Lower leg skin (tissue), 4 donors: Measurements from ENCODE around the gene TFEB. TPM values are rescaled to one million over a fixed set of nuclear protein-coding genes. Genes with fewer than 3 reads are reported as not detected.

Experiments
- DNase-seq, 2 donors: peaks; one replicate each; pipeline ENCODE4 v3.0.0-alpha.2; 2019; ENCODE audit warnings: low spot score in 2 of 2
- H3K4me3 ChIP-seq: fragments of 200-600 bp; sonication (generic); 2 replicates; pipeline ENCODE4 v1.5.1; 2017; ENCODE audit warnings: mild to moderate bottlenecking, low read depth; ENCODE audit not compliant: poor library complexity, severe bottlenecking
- POLR2A ChIP-seq, 2 donors: fragments of 450-650 bp; IDR thresholded peaks; one replicate each; pipeline ENCODE4 v1.6.1; 2016 to 2017; ENCODE audit warnings: antibody characterized with exemption in 2 of 2, mild to moderate bottlenecking in 1 of 2, moderate library complexity in 1 of 2
- WGBS, 2 donors: methylation state at CpG; one replicate each; pipeline ENCODE4 v1.1.5; 2018; 5-methylcytosine and 5-hydroxymethylcytosine counted together
- intact Hi-C: fragments of 100-400 bp; cut with DNase I; formaldehyde crosslinking; loops from one replicate; pipeline ENCODE4 v1.15.0; 2023; ENCODE audit warnings: low total_unique reads
- total RNA-seq, 4 donors: library from RNA; depleted of rRNA; stranded (reverse); fragments of >200 nt; gene quantifications; one replicate each; pipeline ENCODE4 v1.1.0, GENCODE V29; 2016
- TF ChIP-seq, protein P1 (sequence below), 3 donors: fragments of 450-650 bp; IDR thresholded peaks; one replicate each; pipeline ENCODE4 v1.5.1; 2016; ENCODE audit warnings: antibody characterized with exemption in 3 of 3, mild to moderate bottlenecking in 3 of 3, moderate library complexity in 2 of 3

Gene TFEB
- total RNA-seq, 4 donors from 2014 or later = 20.2 to 38.3 (median 26.0) TPM

DNA sequence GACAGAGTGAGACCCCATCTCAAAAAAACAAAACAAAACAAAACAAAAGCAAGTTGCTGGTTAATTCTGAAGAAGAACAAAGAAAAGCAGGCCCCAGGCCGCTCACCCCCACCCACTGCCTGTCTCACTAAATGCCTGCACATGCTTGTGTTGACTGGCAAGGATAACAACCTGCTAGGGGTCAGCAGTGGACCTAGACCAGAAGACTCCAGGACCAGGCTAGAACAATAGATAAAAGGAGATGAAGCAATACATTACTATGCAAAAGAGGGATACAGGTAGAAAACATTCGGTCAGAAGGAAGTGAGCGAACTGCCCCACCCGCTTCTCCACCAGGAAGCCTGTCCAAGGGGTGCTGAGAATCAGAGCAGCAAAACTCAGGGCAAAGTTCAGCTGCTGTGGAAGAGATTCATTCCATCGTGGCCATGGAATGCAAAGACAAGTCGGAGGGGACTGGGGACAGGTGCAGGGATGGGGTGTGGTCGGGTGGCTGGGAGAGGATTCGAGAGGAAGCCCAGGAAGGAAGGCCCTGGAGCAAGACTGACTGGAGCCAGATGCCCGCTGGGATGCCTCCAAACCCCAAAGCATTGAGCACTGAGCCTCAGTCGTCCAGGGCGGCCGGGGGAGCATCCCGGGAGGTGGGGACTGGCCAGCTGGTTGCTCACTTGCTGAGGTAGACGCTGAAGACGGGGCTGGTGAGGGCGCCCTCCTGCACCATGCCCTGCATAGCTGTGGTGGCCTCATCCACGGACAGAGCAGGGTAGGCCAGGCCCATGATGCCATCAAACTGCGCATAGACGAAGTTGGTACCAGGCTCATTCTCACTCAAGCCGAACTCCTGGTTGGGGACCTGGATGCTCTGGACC lies 6.5 kb upstream of the TFEB start:
- no peak for DNase-seq
- 84 to 87% methylated on average over 18 to 20 of the region's 20 CpGs for WGBS, 2 donors
- intact Hi-C loops = no loop called here
- TF ChIP-seq POLR2A (IDR thresholded peaks at IDR 0.05) = no peak
- TF ChIP-seq, protein P1, sequence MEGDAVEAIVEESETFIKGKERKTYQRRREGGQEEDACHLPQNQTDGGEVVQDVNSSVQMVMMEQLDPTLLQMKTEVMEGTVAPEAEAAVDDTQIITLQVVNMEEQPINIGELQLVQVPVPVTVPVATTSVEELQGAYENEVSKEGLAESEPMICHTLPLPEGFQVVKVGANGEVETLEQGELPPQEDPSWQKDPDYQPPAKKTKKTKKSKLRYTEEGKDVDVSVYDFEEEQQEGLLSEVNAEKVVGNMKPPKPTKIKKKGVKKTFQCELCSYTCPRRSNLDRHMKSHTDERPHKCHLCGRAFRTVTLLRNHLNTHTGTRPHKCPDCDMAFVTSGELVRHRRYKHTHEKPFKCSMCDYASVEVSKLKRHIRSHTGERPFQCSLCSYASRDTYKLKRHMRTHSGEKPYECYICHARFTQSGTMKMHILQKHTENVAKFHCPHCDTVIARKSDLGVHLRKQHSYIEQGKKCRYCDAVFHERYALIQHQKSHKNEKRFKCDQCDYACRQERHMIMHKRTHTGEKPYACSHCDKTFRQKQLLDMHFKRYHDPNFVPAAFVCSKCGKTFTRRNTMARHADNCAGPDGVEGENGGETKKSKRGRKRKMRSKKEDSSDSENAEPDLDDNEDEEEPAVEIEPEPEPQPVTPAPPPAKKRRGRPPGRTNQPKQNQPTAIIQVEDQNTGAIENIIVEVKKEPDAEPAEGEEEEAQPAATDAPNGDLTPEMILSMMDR (IDR thresholded peaks at IDR 0.05) = no peak
- no peak overlapping the region for H3K4me3 ChIP-seq

DNA sequence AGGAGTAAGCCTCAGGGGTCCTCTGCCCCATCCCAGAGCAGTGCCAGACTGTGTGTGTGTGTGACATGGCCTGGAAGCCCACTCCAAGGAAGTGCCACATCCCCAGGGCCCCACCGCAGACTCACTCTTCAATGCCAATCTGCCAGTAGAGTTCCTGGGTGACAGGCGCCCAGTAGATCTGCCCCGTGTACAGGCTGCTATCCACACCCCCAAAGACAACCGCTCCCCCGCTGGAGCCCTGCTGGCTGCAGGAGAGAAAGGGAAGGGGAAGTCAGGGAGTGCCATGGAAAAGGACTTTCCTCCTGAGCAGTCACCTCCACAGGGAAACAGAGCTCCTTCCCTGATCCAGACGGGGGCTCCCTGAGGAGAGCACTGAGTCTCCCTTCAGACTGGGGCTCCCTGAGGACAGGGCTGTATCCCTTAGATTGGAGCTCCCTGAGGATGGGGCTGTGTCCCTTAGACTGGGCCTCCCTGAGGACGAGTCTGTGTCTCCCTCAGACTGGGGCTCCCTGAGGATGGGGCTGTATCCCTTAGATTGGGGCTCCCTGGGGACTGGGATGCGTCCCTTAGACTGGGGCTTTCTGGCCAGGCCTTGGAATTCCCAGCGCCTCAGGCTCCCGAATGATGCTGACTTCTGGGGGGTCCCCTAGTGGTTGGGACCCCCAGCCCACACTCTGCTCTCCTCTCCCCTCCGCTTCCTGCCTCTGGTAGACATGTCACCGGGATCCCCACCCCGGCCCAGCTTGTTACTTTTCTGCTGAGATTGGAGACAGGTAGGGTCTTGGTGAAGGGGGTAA lies 5.2 kb upstream of the TFEB start:
- intact Hi-C loops = no loop called here
- 83 to 85% methylated on average over 12 to 13 of the region's 13 CpGs for WGBS, 2 donors
- DNase-seq = no peak
- H3K4me3 ChIP-seq = no peak overlapping the region
- TF ChIP-seq, protein P1 (IDR thresholded peaks at IDR 0.05) = no peak
- no peak for TF ChIP-seq POLR2A (IDR thresholded peaks at IDR 0.05)

DNA sequence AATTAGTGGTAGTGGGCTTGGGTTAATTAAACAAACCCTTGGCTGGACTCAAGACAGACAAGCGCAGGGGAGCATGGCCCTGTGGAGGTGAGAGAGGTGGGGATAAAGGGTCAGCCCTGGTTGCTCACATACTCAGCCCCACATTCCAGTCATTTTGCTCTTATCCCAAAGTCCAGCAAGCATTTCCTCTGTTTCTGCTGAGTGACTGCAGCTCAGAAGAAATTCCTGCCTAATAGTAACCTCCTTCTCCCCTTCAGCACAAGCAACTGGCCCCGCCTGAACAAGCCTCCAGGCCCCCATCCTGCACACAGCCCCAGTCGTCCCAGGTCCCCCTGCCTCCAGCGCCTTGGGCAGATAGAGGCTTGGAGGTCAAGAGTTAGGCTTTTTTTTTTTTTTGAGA lies 3.6 kb upstream of the TFEB start:
- DNase-seq = no peak
- 86 to 94% methylated on average over 4 of the region's 4 CpGs for WGBS, 2 donors
- intact Hi-C loops = no loop called here
- H3K4me3 ChIP-seq = no peak overlapping the region
- no peak for TF ChIP-seq POLR2A (IDR thresholded peaks at IDR 0.05)
- TF ChIP-seq, protein P1 (IDR thresholded peaks at IDR 0.05) = no peak

DNA sequence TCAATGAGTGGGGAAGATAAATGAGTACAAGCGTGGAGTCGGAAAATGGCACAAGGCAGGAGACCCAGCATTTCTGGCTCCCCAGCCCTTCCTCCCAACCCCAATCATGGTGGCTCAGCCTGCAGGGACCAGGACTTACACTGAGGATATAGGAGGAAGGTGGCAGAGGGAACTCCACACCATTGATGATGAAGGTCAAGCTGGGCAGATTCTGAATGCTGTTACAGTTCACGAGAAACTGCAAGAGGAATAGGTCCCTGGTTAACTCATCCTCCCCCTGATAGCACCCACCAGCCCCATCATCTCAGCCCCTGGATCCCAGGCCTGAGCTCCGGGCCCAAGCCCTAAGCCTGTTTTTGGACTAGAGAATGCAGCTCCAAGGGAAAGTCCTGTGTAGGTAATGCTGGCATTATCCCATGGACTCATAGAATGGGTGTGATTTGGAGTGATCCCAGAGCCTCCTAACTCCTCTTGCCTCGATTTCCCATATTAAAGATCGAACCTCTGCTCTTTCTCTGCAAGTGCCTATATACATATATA lies 2.3 kb upstream of the TFEB start:
- TF ChIP-seq, protein P1 (IDR thresholded peaks at IDR 0.05) = no peak
- no peak for TF ChIP-seq POLR2A (IDR thresholded peaks at IDR 0.05)
- intact Hi-C loops = no loop called here
- 87 to 91% methylated on average over 6 of the region's 6 CpGs for WGBS, 2 donors
- H3K4me3 ChIP-seq = no peak overlapping the region
- no peak for DNase-seq

DNA sequence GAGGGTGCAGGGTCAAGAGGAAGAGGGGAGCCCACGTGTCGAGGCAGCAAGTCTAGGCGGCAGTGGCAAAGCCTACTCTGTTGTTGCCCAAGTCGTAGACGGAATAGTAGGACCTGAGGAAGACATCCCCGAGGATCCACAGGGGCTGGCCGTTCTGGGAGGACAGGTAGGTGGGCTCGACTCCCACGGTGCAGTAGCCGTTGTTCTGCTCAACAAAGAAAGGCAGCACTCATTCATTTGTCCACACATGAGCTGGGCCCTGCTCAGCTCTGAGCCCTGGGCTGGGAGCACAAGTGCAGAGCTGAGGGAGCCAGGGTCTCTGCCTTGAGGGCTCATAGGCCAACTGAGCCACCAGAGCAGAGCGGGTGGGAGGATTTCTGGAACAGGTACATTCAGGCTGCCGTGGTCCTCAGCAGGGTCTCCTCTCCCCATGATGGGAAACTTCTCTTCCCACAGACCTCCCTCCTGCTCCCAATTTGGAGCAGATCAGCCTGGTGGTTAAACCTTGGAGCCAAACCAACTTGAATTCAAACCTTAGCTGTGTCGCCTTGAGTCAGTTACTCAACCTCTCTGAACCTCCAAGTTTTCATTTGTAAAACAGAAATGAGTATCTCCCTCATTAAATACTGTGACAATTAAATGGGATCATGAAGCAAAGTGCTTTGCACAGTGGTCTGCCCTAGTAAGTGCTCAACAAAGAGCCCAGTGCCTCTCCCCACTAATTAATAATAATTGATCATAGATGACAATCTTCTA lies 1.6 kb upstream of the TFEB start:
- no peak for DNase-seq
- TF ChIP-seq, protein P1 (IDR thresholded peaks at IDR 0.05) = no peak
- 90 to 92% methylated on average over 13 of the region's 13 CpGs for WGBS, 2 donors
- H3K4me3 ChIP-seq = no peak overlapping the region
- intact Hi-C loops = no loop called here
